Fibroblast of lung (primary cell): ENCODE measurements around the gene EEF1G.

Experiments
- CTCF ChIP-seq, 2 donors: IDR thresholded peaks in 1 of 2; conservative IDR thresholded peaks in 1 of 2; 1 replicate in 1 of 2; 2 replicates in 1 of 2; pipeline ENCODE4 v1.5.1; 2011 to 2012; ENCODE audit warnings: low read length in 2 of 2, control low read depth in 1 of 2, inconsistent platforms in 1 of 2, low read depth in 1 of 2, mild to moderate bottlenecking in 1 of 2
- EZH2 ChIP-seq: IDR thresholded peaks from 2 replicates; pipeline ENCODE4 v1.5.1; 2012; ENCODE audit warnings: low read length, control low read depth, mild to moderate bottlenecking; ENCODE audit errors: missing control alignments

GRCh38 chr11:62577046-62577714 is 3.5 kb upstream of the EEF1G start:
- no peak for TF ChIP-seq CTCF (conservative IDR thresholded peaks at IDR 0.05 in 1 of 2, IDR thresholded peaks at IDR 0.05 in 1 of 2; ENCODE audit: low read depth in 1 of 2, low read length in 2 of 2)
- TF ChIP-seq EZH2: no peak
